SK-N-MC (cell line): ENCODE measurements around the gene WASF3.
"Not testable (repeated sequence)": the region's sequence is repeated elsewhere in the genome, so short reads cannot be mapped to it uniquely, and the experiment has no call there.

Experiments
- EZH2 ChIP-seq: fragments of 200-600 bp; sonication (generic); IDR thresholded peaks from one replicate; pipeline ENCODE4 v1.6.1; 2017; ENCODE audit warnings: antibody characterized with exemption
- POLR2AphosphoS5 ChIP-seq: IDR thresholded peaks from 2 replicates; pipeline ENCODE4 v1.6.1; 2012; ENCODE audit warnings: mild to moderate bottlenecking, low read depth, low read length, borderline replicate concordance

- TF ChIP-seq POLR2AphosphoS5, EZH2: not testable (repeated sequence)
Observed at GRCh38 chr13:26723620-26724019, 166.1 kb downstream of the WASF3 start.
